IMR-90 (cell line): Measurements from ENCODE around the gene ONECUT2. TPM values are rescaled to one million over a fixed set of nuclear protein-coding genes. Genes with fewer than 3 reads are reported as not detected.

Experiments
- ATAC-seq: fragments of 200-7000 bp; cut with Tn5 transposase; 2 replicates; pipeline ENCODE4 v1.9.1; 2020; ENCODE audit warnings: low read depth, mild to moderate bottlenecking, moderate library complexity
- Bru-seq: library from RNA; stranded (reverse); fragments of 400-500 nt; gene quantifications from one replicate; lab custom pipeline; 2021; lab: Mats Ljungman, UMichigan
- BruChase-seq, 2 experiments: library from RNA; stranded (reverse); fragments of 400-500 nt; gene quantifications; one replicate each; lab custom pipeline; 2021; lab: Mats Ljungman, UMichigan
- BruUV-seq: library from RNA; stranded (reverse); fragments of 400-500 nt; replicated peaks from 2 replicates; lab custom pipeline; 2021; lab: Mats Ljungman, UMichigan
- CTCF ChIA-PET: fragments of 300-600 bp; formaldehyde crosslinking; extraction: SDS; loops from one replicate; lab custom pipeline; 2021; ENCODE audit warnings: antibody characterized with exemption; lab: Yijun Ruan, JAX
- POLR2A ChIA-PET: fragments of 300-600 bp; sonication (Branson Sonifier 250); formaldehyde crosslinking; loops from one replicate; lab custom pipeline; 2022; ENCODE audit warnings: antibody characterized with exemption; ENCODE audit not compliant: unreplicated experiment; lab: Charles Lee
- DNase-seq: peaks from one replicate; pipeline ENCODE4 v3.0.0; 2013
- H2AFZ ChIP-seq: replicated peaks from 2 replicates; pipeline ENCODE3; 2013; ENCODE audit warnings: low read length, mild to moderate bottlenecking; ENCODE audit not compliant: poor library complexity
- H2AK5ac ChIP-seq: 2 replicates; pipeline ENCODE4 v1.6.1; 2013; ENCODE audit warnings: low read depth, low read length, inconsistent platforms
- H2AK9ac ChIP-seq: replicated peaks from 2 replicates; pipeline ENCODE3; 2013; ENCODE audit warnings: mild to moderate bottlenecking, low read depth, low read length, moderate library complexity; ENCODE audit not compliant: poor library complexity
- H2BK120ac ChIP-seq: 2 replicates; pipeline ENCODE4 v1.6.1; 2013; ENCODE audit warnings: low read depth, low read length, inconsistent platforms
- H2BK15ac ChIP-seq: 3 replicates; pipeline ENCODE4 v1.6.1; 2013; ENCODE audit warnings: low read depth, low read length, inconsistent platforms
- H2BK20ac ChIP-seq: 2 replicates; pipeline ENCODE4 v1.6.1; 2013; ENCODE audit warnings: low read depth, mild to moderate bottlenecking, inconsistent platforms, low read length, moderate library complexity
- H2BK5ac ChIP-seq: 2 replicates; pipeline ENCODE4 v1.6.1; 2013; ENCODE audit warnings: mild to moderate bottlenecking, low read depth, low read length, inconsistent platforms; ENCODE audit not compliant: poor library complexity, severe bottlenecking
- H3K14ac ChIP-seq: replicated peaks from 2 replicates; pipeline ENCODE4 v1.6.1; 2013; ENCODE audit warnings: low read depth, low read length, inconsistent platforms
- H3K18ac ChIP-seq: 2 replicates; pipeline ENCODE4 v1.6.1; 2013; ENCODE audit warnings: low read depth, low read length, control low read depth
- H3K23ac ChIP-seq: 2 replicates; pipeline ENCODE4 v1.6.1; 2013; ENCODE audit warnings: low read depth, low read length, inconsistent platforms
- H3K27ac ChIP-seq: 2 replicates; pipeline ENCODE4 v1.5.1; 2013; ENCODE audit warnings: mild to moderate bottlenecking, control low read depth, low read length; ENCODE audit not compliant: insufficient read depth
- H3K27me3 ChIP-seq: 2 replicates; pipeline ENCODE4 v1.6.1; 2013; ENCODE audit warnings: low read length; ENCODE audit not compliant: control insufficient read depth, insufficient read depth
- H3K36me3 ChIP-seq: 2 replicates; pipeline ENCODE4 v1.6.1; 2013; ENCODE audit warnings: low read length, mixed read lengths; ENCODE audit not compliant: control insufficient read depth, insufficient read depth
- H3K4ac ChIP-seq: 2 replicates; pipeline ENCODE4 v1.6.1; 2013; ENCODE audit warnings: low read depth, low read length, inconsistent platforms
- H3K4me1 ChIP-seq: 2 replicates; pipeline ENCODE4 v1.6.1; 2013; ENCODE audit warnings: low read length, mixed read lengths; ENCODE audit not compliant: control insufficient read depth, insufficient read depth
- H3K4me2 ChIP-seq: 2 replicates; pipeline ENCODE4 v1.6.1; 2013; ENCODE audit warnings: low read depth, mild to moderate bottlenecking, control low read depth, low read length, moderate library complexity
- H3K4me3 ChIP-seq: 2 replicates; pipeline ENCODE4 v1.5.1; 2013; ENCODE audit warnings: low read depth, mild to moderate bottlenecking, control low read depth, low read length, moderate library complexity; ENCODE audit not compliant: insufficient read depth
- H3K56ac ChIP-seq: 2 replicates; pipeline ENCODE4 v1.6.1; 2013; ENCODE audit warnings: low read length, inconsistent platforms; ENCODE audit not compliant: insufficient read depth; ENCODE audit errors: extremely low read depth
- H3K79me1 ChIP-seq, 2 experiments: 2 replicates each; pipeline ENCODE4 v1.6.1; 2013; ENCODE audit warnings: low read length in 2 of 2, inconsistent platforms in 1 of 2, low read depth in 1 of 2
- H3K9ac ChIP-seq: 2 replicates; pipeline ENCODE4 v1.6.1; 2013; ENCODE audit warnings: low read depth, low read length, control low read depth
- H3K9me1 ChIP-seq: 2 replicates; pipeline ENCODE4 v1.6.1; 2013; ENCODE audit warnings: low read length, inconsistent platforms; ENCODE audit not compliant: insufficient read depth
- H3K9me3 ChIP-seq: 2 replicates; pipeline ENCODE4 v1.6.1; 2013; ENCODE audit warnings: low read length; ENCODE audit not compliant: control insufficient read depth, insufficient read depth
- H4K20me1 ChIP-seq: 2 replicates; pipeline ENCODE4 v1.6.1; 2013; ENCODE audit warnings: low read length, inconsistent platforms; ENCODE audit not compliant: insufficient read depth
- H4K5ac ChIP-seq: 2 replicates; pipeline ENCODE4 v1.6.1; 2013; ENCODE audit warnings: mild to moderate bottlenecking, low read depth, low read length, control low read depth
- H4K8ac ChIP-seq, 2 experiments: 2 replicates each; pipeline ENCODE4 v1.6.1; 2013; ENCODE audit warnings: low read depth in 2 of 2, low read length in 2 of 2, control low read depth in 1 of 2, inconsistent platforms in 1 of 2
- H4K91ac ChIP-seq: 2 replicates; pipeline ENCODE4 v1.6.1; 2013; ENCODE audit warnings: low read depth, low read length, inconsistent platforms; ENCODE audit not compliant: insufficient read depth
- MAFK ChIP-seq: IDR thresholded peaks from 2 replicates; pipeline ENCODE4 v1.6.1; 2012; ENCODE audit warnings: low read depth, low read length, improper control_type of control experiment
- MAZ ChIP-seq: IDR thresholded peaks from 2 replicates; pipeline ENCODE4 v1.6.1; 2012; ENCODE audit warnings: low read depth, mild to moderate bottlenecking, low read length, improper control_type of control experiment, moderate library complexity, borderline replicate concordance
- RCOR1 ChIP-seq: IDR thresholded peaks from 2 replicates; pipeline ENCODE4 v1.6.1; 2012; ENCODE audit warnings: mild to moderate bottlenecking, low read length, improper control_type of control experiment; ENCODE audit not compliant: insufficient replicate concordance
- WGBS, 2 experiments: methylation state at CpG; one replicate each; pipeline versions ENCODE4 v1.1.5 to v1.1.7; 2013; ENCODE audit warnings: missing lambda C conversion rate in 2 of 2; ENCODE audit not compliant: insufficient read length in 1 of 2; ENCODE audit errors: extremely low coverage in 2 of 2; 5-methylcytosine and 5-hydroxymethylcytosine counted together
- dilution Hi-C: fragments of 300-500 bp; cut with HindIII; formaldehyde crosslinking; loops from one replicate; pipeline ENCODE4 v1.14.3; 2018; ENCODE audit warnings: low sequenced_read_pairs; ENCODE audit not compliant: unreplicated experiment
- in situ Hi-C: fragments of 300-500 bp; cut with MboI; formaldehyde crosslinking; loops from 3 replicates; pipeline ENCODE4 v1.14.3; 2019; ENCODE audit warnings: low sequenced_read_pairs, inconsistent platforms, mixed read lengths
- intact Hi-C: fragments of 100-400 bp; cut with micrococcal nuclease; formaldehyde crosslinking; loops from 2 replicates; pipeline ENCODE4 v1.10.0; 2022
- long read RNA-seq: library from polyadenylated mRNA; unstranded; transcript quantifications from one replicate; pipeline ENCODE4 v2.0.0, GENCODE V29; 2021; ENCODE audit not compliant: unreplicated experiment
- polyA plus RNA-seq, 3 experiments: library from polyadenylated mRNA; depleted of rRNA; stranded (reverse); fragments of >200 nt; gene quantifications; 2 replicates each; pipeline ENCODE4 v1.2.3, GENCODE V29; 2012; ENCODE audit warnings: low replicate concordance in 1 of 3
- total RNA-seq: library from RNA; depleted of rRNA; stranded (reverse); fragments of >200 nt; gene quantifications from 2 replicates; pipeline ENCODE4 v1.2.3, GENCODE V29; 2012; rRNA removed

Gene ONECUT2
- total RNA-seq, result under 0.01 TPM in 2 replicates
- 0.01 and 0.02 TPM in 2 replicates for polyA plus RNA-seq (2012; rRNA removed)
- polyA plus RNA-seq (2012; cell fraction: cytosol; rRNA removed), result not detected in 2 replicates
- 0.01 TPM in 2 replicates for polyA plus RNA-seq (2012; cell fraction: nucleus; rRNA removed; ENCODE audit: low replicate concordance)
- Bru-seq, nascent RNA, result percentile 13 among the genes with signal in this experiment
- BruChase-seq, experiment 1, labeled RNA remaining after a 6-hour chase, result percentile 11 among the genes with signal in this experiment
- percentile 10 among the genes with signal in this experiment for BruChase-seq, experiment 2, labeled RNA remaining after a 2-hour chase
- long read RNA-seq, result 0 reads

DNA sequence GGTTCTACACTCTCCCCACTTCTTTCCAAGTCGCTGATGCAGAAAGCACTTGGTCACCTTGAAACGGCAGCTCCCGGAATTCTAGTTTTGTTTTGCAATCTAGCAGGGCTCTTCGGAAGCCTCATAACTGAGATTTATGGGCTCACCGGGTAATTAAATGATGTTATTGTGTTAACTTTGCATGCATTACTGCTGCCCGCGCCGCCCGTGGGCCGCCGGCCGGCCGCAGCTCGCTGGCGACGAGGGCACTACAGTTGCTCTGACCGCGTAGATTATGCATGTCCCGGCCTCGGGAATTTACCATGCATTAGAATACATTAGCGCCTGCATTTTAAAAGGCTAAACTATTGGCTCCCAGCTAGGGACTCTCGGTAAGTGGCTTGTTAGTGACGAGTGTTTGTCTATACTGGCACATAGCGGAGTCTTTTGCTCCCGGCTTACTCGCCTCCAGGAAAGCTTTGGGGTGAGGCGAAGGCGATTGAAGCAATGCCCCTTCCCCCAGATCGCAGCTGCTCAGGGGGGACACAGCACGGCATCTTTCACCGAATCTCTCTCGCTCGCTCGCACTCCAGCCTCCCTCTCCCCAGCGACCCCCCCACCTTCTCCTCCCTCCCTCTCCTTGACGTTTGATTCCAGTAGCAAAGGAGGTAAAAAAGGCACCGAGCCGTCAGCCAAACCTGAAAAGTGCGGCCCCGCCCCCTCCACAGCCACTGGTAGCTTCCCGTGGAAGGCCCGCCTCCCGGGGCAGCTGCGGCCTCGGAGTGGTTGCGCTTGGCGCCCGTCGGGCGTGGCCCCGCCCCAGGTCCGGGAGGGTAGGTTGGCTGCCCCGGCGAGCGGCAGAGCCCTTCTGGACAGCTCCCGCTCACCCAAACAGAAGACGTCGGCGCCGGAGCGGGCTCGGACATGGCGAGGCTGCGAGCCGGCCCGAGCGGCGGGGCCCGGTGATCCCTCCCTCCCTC lies at the start of gene ONECUT2:
TSS of gene ONECUT2 (plus strand) at position 839 of the 959 bp plus-strand sequence. CDS start 343 bp downstream, outside the sequence.
- Histone ChIP-seq H3K4me2 (peak within 1 kb of the TSS; percentile 88), H4K91ac (no peak within 1 kb of the TSS), H2BK15ac (no peak within 1 kb of the TSS), H3K79me1 (no peaks in the 10 kb centered on the region), H3K4me3 (peak within 1 kb of the TSS; percentile 42), H3K56ac (no peak within 1 kb of the TSS), H3K9ac (no peak within 1 kb of the TSS), H2BK120ac (no peak within 1 kb of the TSS), H2AK5ac (no peak within 1 kb of the TSS), H2BK5ac (no peak within 1 kb of the TSS), H3K18ac (no peak within 1 kb of the TSS), H2AK9ac (no peak within 1 kb of the TSS), H3K9me3 (peaks cover 3% of the 10 kb centered on the region), H3K36me3 (no peaks in the 10 kb centered on the region), H3K4ac (no peak within 1 kb of the TSS), H3K14ac (no peak within 1 kb of the TSS), H3K23ac (no peak within 1 kb of the TSS), H4K5ac (no peak within 1 kb of the TSS), H3K9me1 (no peaks in the 10 kb centered on the region), H3K27ac (no peak within 1 kb of the TSS), H2BK20ac (no peak within 1 kb of the TSS), H3K27me3 (peaks cover 87% of the 10 kb centered on the region), H4K8ac (no peak within 1 kb of the TSS), H4K20me1 (no peaks in the 10 kb centered on the region; the same call in 1 of the 2 replicates), H2AFZ (peak within 1 kb of the TSS; percentile 83), H3K4me1 (no peaks in the 10 kb centered on the region)
- ChIA-PET POLR2A (interaction anchor here (0.5 to 0.6 kb wide), 2 partner anchors 9 to 59 kb away, joined by 8 to 10 read pairs; no protein-coding TSS in a partner anchor), CTCF (interaction anchor here (1.1 kb wide), 1 partner anchor 19 kb away, joined by 3 read pairs; no protein-coding TSS in a partner anchor)
- BruUV-seq, result no TSS peak
- DNase-seq (peak; percentile 85), ATAC-seq (peak; percentile 100)
- TF ChIP-seq MAZ (peak; percentile 23; the same call in 1 of the 2 replicates), RCOR1 (no peak), MAFK (no peak)
- WGBS, 2 experiments, result 1% methylated on average over 26 of the region's 69 CpGs; no CpG with 5 or more reads in 1 of the 2 experiments
- dilution Hi-C loops, result no loop called here
- in situ Hi-C loops, result no loop called here
- intact Hi-C loops, result no loop called here
